ENCODE data around the gene SS18. TPM values are rescaled to one million over a fixed set of nuclear protein-coding genes. Genes with fewer than 3 reads are reported as not detected.

Gene SS18
- total RNA-seq, 1 experiment from 2014 or later, result 84.6 TPM

- ChIA-PET CTCF (no interaction called here), POLR2A (ENCODE audit: low non-redundant PET) (no interaction called here)
- H3K36me3 ChIP-seq (ENCODE audit: insufficient read depth, low read length, poor library complexity, severe bottlenecking), result peaks cover 11% of the 10 kb centered on the region
- intact Hi-C loops (cut with micrococcal nuclease; ENCODE audit: unreplicated experiment), result no loop called here
- TSS peak; percentile 52 for BruUV-seq (replicated peaks)
- H3K4me1 ChIP-seq (ENCODE audit: insufficient read depth, low read length, poor library complexity, severe bottlenecking), result peaks cover 10% of the 10 kb centered on the region
- DNase-seq (ENCODE audit: low spot score), result no peak
- TF ChIP-seq CTCF (conservative IDR thresholded peaks at IDR 0.05; ENCODE audit: low read depth, low read length), result no peak
- TF ChIP-seq EZH2 (IDR thresholded peaks at IDR 0.05; ENCODE audit: borderline replicate concordance, low read depth, low read length, poor library complexity, severe bottlenecking), result no peak
- H3K27ac ChIP-seq (ENCODE audit: low read depth, low read length, poor library complexity, severe bottlenecking), result peak overlapping the region; percentile 95
- H3K27me3 ChIP-seq (replicated peaks; ENCODE audit: insufficient read depth, low read depth, low read length, poor library complexity), result no peaks in the 10 kb centered on the region
- no peaks in the 10 kb centered on the region for H3K9me3 ChIP-seq (ENCODE audit: low read depth, low read length, poor library complexity, severe bottlenecking)
- H3K4me3 ChIP-seq (ENCODE audit: low read depth, low read length, poor library complexity, severe bottlenecking), result peak overlapping the region; percentile 78
Measured at GRCh38 chr18:26091047-26091630, 726 bp upstream of the SS18 start.

GRCh38 chr18:26089293-26090129 lies 902 bp downstream of the SS18 start:
- no peaks in the 10 kb centered on the region for H3K27me3 ChIP-seq (replicated peaks; ENCODE audit: insufficient read depth, low read depth, low read length, poor library complexity)
- intact Hi-C loops (cut with micrococcal nuclease; ENCODE audit: unreplicated experiment), result no loop called here
- peaks cover 10% of the 10 kb centered on the region for H3K4me1 ChIP-seq (ENCODE audit: insufficient read depth, low read length, poor library complexity, severe bottlenecking)
- no peaks in the 10 kb centered on the region for H3K9me3 ChIP-seq (ENCODE audit: low read depth, low read length, poor library complexity, severe bottlenecking)
- POLR2A ChIA-PET (ENCODE audit: low non-redundant PET), result interaction anchor here (0.6 kb wide), 1 partner anchor 27 kb away, joined by 4 read pairs; no protein-coding TSS in a partner anchor
- no TSS peak for BruUV-seq (replicated peaks)
- peak; percentile 27 for DNase-seq (ENCODE audit: low spot score)
- peaks cover 27% of the 10 kb centered on the region for H3K36me3 ChIP-seq (ENCODE audit: insufficient read depth, low read length, poor library complexity, severe bottlenecking)
- CTCF ChIA-PET, result no interaction called here
- H3K27ac ChIP-seq (ENCODE audit: low read depth, low read length, poor library complexity, severe bottlenecking), result peak overlapping the region; percentile 95
- peak overlapping the region; percentile 78 for H3K4me3 ChIP-seq (ENCODE audit: low read depth, low read length, poor library complexity, severe bottlenecking)
- TF ChIP-seq CTCF (conservative IDR thresholded peaks at IDR 0.05; ENCODE audit: low read depth, low read length) (no peak), EZH2 (IDR thresholded peaks at IDR 0.05; ENCODE audit: borderline replicate concordance, low read depth, low read length, poor library complexity, severe bottlenecking) (no peak)

GRCh38 chr18:26088487-26088886 lies 1.9 kb downstream of the SS18 start:
- Histone ChIP-seq H3K4me3 (ENCODE audit: low read depth, low read length, poor library complexity, severe bottlenecking) (peak overlapping the region; percentile 78), H3K27me3 (replicated peaks; ENCODE audit: insufficient read depth, low read depth, low read length, poor library complexity) (no peaks in the 10 kb centered on the region), H3K27ac (ENCODE audit: low read depth, low read length, poor library complexity, severe bottlenecking) (no peak overlapping the region), H3K36me3 (ENCODE audit: insufficient read depth, low read length, poor library complexity, severe bottlenecking) (peaks cover 37% of the 10 kb centered on the region), H3K4me1 (ENCODE audit: insufficient read depth, low read length, poor library complexity, severe bottlenecking) (peaks cover 10% of the 10 kb centered on the region), H3K9me3 (ENCODE audit: low read depth, low read length, poor library complexity, severe bottlenecking) (no peaks in the 10 kb centered on the region)
- BruUV-seq (replicated peaks), result no TSS peak
- intact Hi-C loops (cut with micrococcal nuclease; ENCODE audit: unreplicated experiment), result no loop called here
- TF ChIP-seq CTCF (conservative IDR thresholded peaks at IDR 0.05; ENCODE audit: low read depth, low read length) (no peak), EZH2 (IDR thresholded peaks at IDR 0.05; ENCODE audit: borderline replicate concordance, low read depth, low read length, poor library complexity, severe bottlenecking) (no peak)
- CTCF ChIA-PET, result no interaction called here
- DNase-seq (ENCODE audit: low spot score), result peak; percentile 4
- POLR2A ChIA-PET (ENCODE audit: low non-redundant PET), result no interaction called here

Measured in A673 (cell line).